Skeletal muscle cell (primary cell): Measurements from ENCODE around the gene NCAN.
"Not testable (repeated sequence)": the region's sequence is repeated elsewhere in the genome, so short reads cannot be mapped to it uniquely, and the experiment has no call there.

Experiments used
- DNase-seq: peaks from one replicate; pipeline ENCODE4 v3.0.0-alpha.2; 2010; ENCODE audit warnings: low read depth
- H3K4me3 ChIP-seq: 2 replicates; pipeline ENCODE4 v1.5.1; 2011; ENCODE audit warnings: low read depth, mild to moderate bottlenecking, control low read depth, low read length, moderate library complexity

NCAN gene

GRCh38 chr19:19211499-19212420 lies at the start of gene NCAN:
Gene NCAN, plus strand, starts transcription at chr19:19211958. Its CDS starts 4,996 bp downstream, at chr19:19216954.
- DNase-seq, result no peak
- H3K4me3 ChIP-seq, result no peak within 1 kb of the TSS

GRCh38 chr19:19162495-19162894 lies 49.3 kb upstream of the NCAN start:
- no peak for DNase-seq

GRCh38 chr19:19165396-19165795 lies 46.4 kb upstream of the NCAN start:
- no peak for DNase-seq

More at GRCh38 chr19:19162495-19162894, 49.3 kb upstream of the NCAN start:
- H3K4me3 ChIP-seq, result no peak overlapping the region

GRCh38 chr19:19167612-19168011 lies 44.1 kb upstream of the NCAN start:
- no peak overlapping the region for H3K4me3 ChIP-seq
- DNase-seq, result no peak

More at GRCh38 chr19:19165396-19165795, 46.4 kb upstream of the NCAN start:
- H3K4me3 ChIP-seq, result no peak overlapping the region

GRCh38 chr19:19169236-19170052 lies 42.3 kb upstream of the NCAN start:
- no peak overlapping the region for H3K4me3 ChIP-seq
- DNase-seq, result no peak

GRCh38 chr19:19170053-19170872 lies 41.5 kb upstream of the NCAN start, which contains the start of gene MEF2B:
Gene MEF2B, minus strand, starts transcription at chr19:19170263. Its CDS starts 19,528 bp downstream, at chr19:19150735.
- peak within 1 kb of the TSS; percentile 26 for H3K4me3 ChIP-seq
- no peak for DNase-seq

- no peak overlapping the region for H3K4me3 ChIP-seq
- no peak for DNase-seq
Measured at GRCh38 chr19:19170873-19171672, 40.7 kb upstream of the NCAN start.

- H3K4me3 ChIP-seq, result no peak overlapping the region
- DNase-seq, result peak; percentile 47
Measured at GRCh38 chr19:19171821-19172532, 39.8 kb upstream of the NCAN start.

- not testable (repeated sequence) for H3K4me3 ChIP-seq, DNase-seq
Measured at GRCh38 chr19:19173243-19173642, 38.5 kb upstream of the NCAN start.

- H3K4me3 ChIP-seq, result no peak overlapping the region
- no peak for DNase-seq
Measured at GRCh38 chr19:19176950-19177349, 34.8 kb upstream of the NCAN start.

- no peak for DNase-seq
- no peak overlapping the region for H3K4me3 ChIP-seq
Measured at GRCh38 chr19:19179548-19180441, 32.0 kb upstream of the NCAN start.

GRCh38 chr19:19181488-19181998 lies 30.2 kb upstream of the NCAN start:
- H3K4me3 ChIP-seq, result no peak overlapping the region
- no peak for DNase-seq

- H3K4me3 ChIP-seq, result no peak overlapping the region
- no peak for DNase-seq
Measured at GRCh38 chr19:19185853-19186740, 25.7 kb upstream of the NCAN start.

- DNase-seq, result no peak
- no peak overlapping the region for H3K4me3 ChIP-seq
Measured at GRCh38 chr19:19186742-19187141, 25.0 kb upstream of the NCAN start.

GRCh38 chr19:19191768-19192077 lies 20.0 kb upstream of the NCAN start:
- DNase-seq, result no peak
- H3K4me3 ChIP-seq, result peak overlapping the region; percentile 86
